Breast epithelium (tissue), 3 donors: ENCODE measurements around the gene CTDSP2.

ENCODE experiments used
- CTCF ChIP-seq, 3 donors: fragments of 450-650 bp; IDR thresholded peaks; one replicate each; pipeline ENCODE4 v1.5.1; 2016 to 2017; ENCODE audit warnings: antibody characterized with exemption in 3 of 3, mild to moderate bottlenecking in 3 of 3, moderate library complexity in 3 of 3
- POLR2A ChIP-seq: fragments of 450-650 bp; IDR thresholded peaks from one replicate; pipeline ENCODE4 v1.6.1; 2016; ENCODE audit warnings: antibody characterized with exemption, mild to moderate bottlenecking, moderate library complexity

- TF ChIP-seq CTCF (IDR thresholded peaks at IDR 0.05) (no peak), POLR2A (no peak)
These were observed 8.5 kb downstream of the CTDSP2 start for GRCh38 chr12:57837864-57838562.
